Jurkat, Clone E6-1 (cell line): ENCODE results near the gene CXCL14.

ENCODE experiments used
- DNase-seq: peaks from one replicate; pipeline ENCODE4 v3.0.0-alpha.2; 2011; ENCODE audit warnings: low read depth, low spot score
- H3K4me3 ChIP-seq: 2 replicates; pipeline ENCODE4 v1.5.1; 2011; ENCODE audit warnings: mild to moderate bottlenecking, low read length, control low read depth, moderate library complexity

Gene CXCL14

GRCh38 chr5:135571902-135572301, 6.9 kb downstream of the CXCL14 start:
- H3K4me3 ChIP-seq, result no peak overlapping the region
- no peak for DNase-seq

- DNase-seq, result no peak
- H3K4me3 ChIP-seq, result no peak overlapping the region
Observed at GRCh38 chr5:135571066-135571609, 7.7 kb downstream of the CXCL14 start.

GRCh38 chr5:135570453-135570764, 8.4 kb downstream of the CXCL14 start:
- no peak overlapping the region for H3K4me3 ChIP-seq
- no peak for DNase-seq

GRCh38 chr5:135569755-135570452, 8.9 kb downstream of the CXCL14 start:
- no peak overlapping the region for H3K4me3 ChIP-seq
- DNase-seq, result peak; percentile 18

- no peak overlapping the region for H3K4me3 ChIP-seq
- peak; percentile 86 for DNase-seq
Observed at GRCh38 chr5:135568923-135569360, 9.8 kb downstream of the CXCL14 start.

- no peak for DNase-seq
Observed at GRCh38 chr5:135568246-135568645, 10.5 kb downstream of the CXCL14 start.

GRCh38 chr5:135567661-135568060, 11.1 kb downstream of the CXCL14 start:
- no peak for DNase-seq
- no peak overlapping the region for H3K4me3 ChIP-seq

More at GRCh38 chr5:135568246-135568645, 10.5 kb downstream of the CXCL14 start:
- H3K4me3 ChIP-seq, result no peak overlapping the region

GRCh38 chr5:135566422-135567400, 12.1 kb downstream of the CXCL14 start:
- H3K4me3 ChIP-seq, result no peak overlapping the region
- DNase-seq, result no peak

- H3K4me3 ChIP-seq, result no peak overlapping the region
- DNase-seq, result peak; percentile 44
Observed at GRCh38 chr5:135565725-135566421, 12.9 kb downstream of the CXCL14 start.

GRCh38 chr5:135565266-135565665, 13.5 kb downstream of the CXCL14 start:
- no peak for DNase-seq

GRCh38 chr5:135564331-135564730, 14.5 kb downstream of the CXCL14 start:
- no peak for DNase-seq
- H3K4me3 ChIP-seq, result no peak overlapping the region

More at GRCh38 chr5:135565266-135565665, 13.5 kb downstream of the CXCL14 start:
- no peak overlapping the region for H3K4me3 ChIP-seq

GRCh38 chr5:135561266-135561665, 17.5 kb downstream of the CXCL14 start:
- no peak overlapping the region for H3K4me3 ChIP-seq
- DNase-seq, result no peak

- DNase-seq, result peak; percentile 75
- H3K4me3 ChIP-seq, result no peak overlapping the region
Observed at GRCh38 chr5:135560858-135561257, 17.9 kb downstream of the CXCL14 start.

GRCh38 chr5:135559354-135559753, 19.4 kb downstream of the CXCL14 start:
- DNase-seq, result peak; percentile 29

GRCh38 chr5:135557076-135557838, 21.5 kb downstream of the CXCL14 start:
- DNase-seq, result no peak
- H3K4me3 ChIP-seq, result no peak overlapping the region

More at GRCh38 chr5:135559354-135559753, 19.4 kb downstream of the CXCL14 start:
- H3K4me3 ChIP-seq, result no peak overlapping the region

- H3K4me3 ChIP-seq, result no peak overlapping the region
- no peak for DNase-seq
Observed at GRCh38 chr5:135556620-135557019, 22.2 kb downstream of the CXCL14 start.

GRCh38 chr5:135555530-135555929, 23.3 kb downstream of the CXCL14 start:
- DNase-seq, result no peak
- no peak overlapping the region for H3K4me3 ChIP-seq

GRCh38 chr5:135553688-135554462, 24.9 kb downstream of the CXCL14 start:
- no peak for DNase-seq
- no peak overlapping the region for H3K4me3 ChIP-seq
